HG03045 (cell line): Measurements from ENCODE around the gene FSIP2.

Experiments used
- ATAC-seq: cut with Tn5 transposase; IDR thresholded peaks from one replicate; pipeline ENCODE4 v1.9.1; 2021; ENCODE audit warnings: mild to moderate bottlenecking, moderate library complexity; ENCODE audit not compliant: unreplicated experiment

The FSIP2 gene

DNA sequence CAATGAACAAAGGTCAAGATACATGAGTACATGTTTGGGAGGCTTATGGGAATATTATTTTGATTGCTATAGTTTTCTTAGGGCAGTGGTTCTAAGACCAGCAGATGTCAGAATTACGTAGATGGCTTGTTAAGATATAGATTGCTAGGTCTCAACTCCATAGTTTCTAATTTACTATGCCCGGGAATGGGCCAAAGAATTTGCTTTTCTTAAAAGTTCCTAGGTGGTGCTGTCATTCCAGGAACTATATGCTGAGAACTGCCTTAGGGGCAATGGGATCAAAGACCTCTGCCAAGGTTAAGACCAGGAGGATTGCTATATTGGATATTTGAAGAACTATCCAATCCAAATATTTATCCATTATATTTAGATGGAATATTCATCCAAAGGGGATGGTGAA lies 141.8 kb downstream of the FSIP2 start:
- ATAC-seq = no peak
